Non-pigmented ciliary epithelial cell (primary cell): ENCODE results near the gene FAM20A.

Source experiments
- DNase-seq: peaks from one replicate; pipeline ENCODE4 v3.0.0-alpha.2; 2010; ENCODE audit warnings: low read depth

The FAM20A gene

GRCh38 chr17:68608515-68609130 lies 7.5 kb upstream of the FAM20A start:
- no peak for DNase-seq

- DNase-seq, result no peak
These were observed 5.5 kb upstream of the FAM20A start for GRCh38 chr17:68606451-68607307.

GRCh38 chr17:68605914-68606313 lies 4.7 kb upstream of the FAM20A start:
- DNase-seq, result no peak

GRCh38 chr17:68603656-68604055 lies 2.5 kb upstream of the FAM20A start:
- no peak for DNase-seq

- DNase-seq, result no peak
These were observed 1.9 kb upstream of the FAM20A start for GRCh38 chr17:68603027-68603426.

- DNase-seq, result no peak
These were observed 1.1 kb upstream of the FAM20A start for GRCh38 chr17:68602289-68602688.

- DNase-seq, result no peak
These were observed 560 bp upstream of the FAM20A start for GRCh38 chr17:68601565-68602288.

- DNase-seq, result no peak
These were observed 868 bp downstream of the FAM20A start for GRCh38 chr17:68600067-68600930.

- no peak for DNase-seq
These were observed 1.6 kb downstream of the FAM20A start for GRCh38 chr17:68599552-68600066.

- DNase-seq, result no peak
These were observed 2.1 kb downstream of the FAM20A start for GRCh38 chr17:68599091-68599490.

GRCh38 chr17:68598545-68598961 lies 2.6 kb downstream of the FAM20A start:
- no peak for DNase-seq

- DNase-seq, result no peak
These were observed 3.1 kb downstream of the FAM20A start for GRCh38 chr17:68598074-68598473.

- DNase-seq, result no peak
These were observed 4.7 kb downstream of the FAM20A start for GRCh38 chr17:68596411-68596945.

GRCh38 chr17:68595986-68596385 lies 5.2 kb downstream of the FAM20A start:
- no peak for DNase-seq

- DNase-seq, result no peak
These were observed 5.7 kb downstream of the FAM20A start for GRCh38 chr17:68595496-68595895.

GRCh38 chr17:68594552-68594951 lies 6.6 kb downstream of the FAM20A start:
- DNase-seq, result no peak

GRCh38 chr17:68592682-68593641 lies 8.2 kb downstream of the FAM20A start:
- DNase-seq, result no peak

- DNase-seq, result no peak
These were observed 9.2 kb downstream of the FAM20A start for GRCh38 chr17:68592009-68592408.

- DNase-seq, result no peak
These were observed 9.6 kb downstream of the FAM20A start for GRCh38 chr17:68591583-68591982.

GRCh38 chr17:68589086-68589485 lies 12.1 kb downstream of the FAM20A start:
- no peak for DNase-seq
